HepG2 (cell line): ENCODE results near the gene SFMBT1. TPM values are rescaled to one million over a fixed set of nuclear protein-coding genes. Genes with fewer than 3 reads are reported as not detected.

Source experiments
- ATAC-seq: fragments of 200-7000 bp; cut with Tn5 transposase; 3 replicates; pipeline ENCODE4 v1.9.1; 2020; ENCODE audit warnings: mild to moderate bottlenecking, moderate library complexity
- BruUV-seq: library from RNA; stranded (reverse); fragments of 400-500 nt; replicated peaks from 2 replicates; lab custom pipeline; 2021; lab: Mats Ljungman, UMichigan
- CTCF ChIA-PET: fragments of 300-600 bp; formaldehyde crosslinking; extraction: SDS; loops from one replicate; lab custom pipeline; 2021; ENCODE audit warnings: low total read pairs, inconsistent platforms, low intra/inter-chr PET ratio; lab: Yijun Ruan, JAX
- POLR2A ChIA-PET: fragments of 350-600 bp; sonication (Branson Sonifier 250); formaldehyde crosslinking; loops from one replicate; lab custom pipeline; 2020; ENCODE audit warnings: antibody characterized with exemption, inconsistent platforms; lab: Yijun Ruan, JAX
- DNase-seq: peaks from one replicate; pipeline ENCODE4 v3.0.0-alpha.2; 2015; ENCODE audit warnings: low spot score
- FAIRE-seq: peaks from 3 replicates; lab custom pipeline; 2011; peaks lifted over from hg19 to GRCh38; lab: Jason Lieb, UNC
- H2AFZ ChIP-seq: one replicate; pipeline ENCODE4 v1.6.1; 2011; ENCODE audit warnings: low read length, inconsistent platforms
- H3K27ac ChIP-seq: fragments of 300-600 bp; 3 replicates; pipeline ENCODE4 v1.8.0; 2011; ENCODE audit warnings: mixed run types, mild to moderate bottlenecking, mixed read lengths, low read length, inconsistent platforms; ENCODE audit not compliant: insufficient read depth; ENCODE audit errors: extremely low read length
- H3K27me3 ChIP-seq, 2 experiments: fragments of 200-600 bp in 1 of 2; 2 replicates in 1 of 2; 3 replicates in 1 of 2; pipeline versions ENCODE4 v1.6.0 to v1.8.0; 2011; ENCODE audit warnings: low read length in 2 of 2, mild to moderate bottlenecking in 2 of 2, moderate library complexity in 2 of 2, inconsistent platforms in 1 of 2; ENCODE audit not compliant: insufficient read depth in 2 of 2, control insufficient read depth in 1 of 2
- H3K36me3 ChIP-seq, 2 experiments: fragments of 200-600 bp in 1 of 2; replicated peaks in 1 of 2; 2 replicates in 1 of 2; 3 replicates in 1 of 2; pipeline versions ENCODE4 v1.5.1 to v1.8.0; 2011; ENCODE audit warnings: low read length in 2 of 2, inconsistent platforms in 1 of 2; ENCODE audit not compliant: insufficient read depth in 2 of 2, control insufficient read depth in 1 of 2
- H3K4me1 ChIP-seq: 2 replicates; pipeline ENCODE4 v1.5.1; 2012; ENCODE audit warnings: low read length, inconsistent platforms; ENCODE audit not compliant: insufficient read depth
- H3K4me2 ChIP-seq: 2 replicates; pipeline ENCODE4 v1.6.0; 2011; ENCODE audit warnings: low read depth, low read length, inconsistent platforms
- H3K4me3 ChIP-seq, 3 experiments: fragments of 200-600 bp in 1 of 3; sonication (generic), shearing (Covaris generic) in 1 of 3; replicated peaks in 1 of 3; 2 replicates each; pipeline ENCODE4 v1.5.1; 2011 to 2016; ENCODE audit warnings: low read length in 3 of 3, inconsistent platforms in 2 of 3, low read depth in 2 of 3, mild to moderate bottlenecking in 2 of 3, control low read depth in 1 of 3, mixed read lengths in 1 of 3; ENCODE audit not compliant: insufficient read depth in 1 of 3
- H3K79me2 ChIP-seq: one replicate; pipeline ENCODE4 v1.6.1; 2011; ENCODE audit warnings: low read length, inconsistent platforms; ENCODE audit not compliant: insufficient read depth
- H3K9ac ChIP-seq: 2 replicates; pipeline ENCODE4 v1.6.0; 2011; ENCODE audit warnings: mild to moderate bottlenecking, low read depth, low read length, inconsistent platforms; ENCODE audit not compliant: insufficient read depth
- H3K9me3 ChIP-seq: 2 replicates; pipeline ENCODE4 v1.5.1; 2012; ENCODE audit warnings: mild to moderate bottlenecking, low read length
- H4K20me1 ChIP-seq: 2 replicates; pipeline ENCODE4 v1.6.0; 2011; ENCODE audit warnings: inconsistent platforms, mild to moderate bottlenecking, low read length, moderate library complexity; ENCODE audit not compliant: insufficient read depth
- NR2C2 ChIP-seq: sonication (generic); formaldehyde crosslinking; IDR thresholded peaks from 2 replicates; pipeline ENCODE4 v1.4.0; 2020; ENCODE audit warnings: missing genetic modification reagents, mild to moderate bottlenecking, moderate library complexity, borderline replicate concordance
- PRPF4 ChIP-seq: fragments of 200-400 bp; formaldehyde crosslinking; IDR thresholded peaks from 2 replicates; pipeline ENCODE4 v1.6.1; 2016; ENCODE audit warnings: low read length, low read depth; ENCODE audit not compliant: poor library complexity, severe bottlenecking
- PTBP1 ChIP-seq: fragments of 200-400 bp; formaldehyde crosslinking; IDR thresholded peaks from 2 replicates; pipeline ENCODE4 v1.6.1; 2018; ENCODE audit warnings: low read length, low read depth; ENCODE audit not compliant: poor library complexity, severe bottlenecking
- TRAFD1 ChIP-seq: sonication (generic); formaldehyde crosslinking; IDR thresholded peaks from 2 replicates; pipeline ENCODE4 v1.5.1; 2020; ENCODE audit warnings: missing genetic modification reagents, mild to moderate bottlenecking, borderline replicate concordance
- ZBTB40 ChIP-seq, 2 experiments: fragments of 450-650 bp in 1 of 2; sonication (generic) in 1 of 2; formaldehyde crosslinking in 1 of 2; IDR thresholded peaks; 2 replicates each; pipeline versions ENCODE4 v1.6.1 to v1.8.0; 2016 to 2022; ENCODE audit warnings: antibody characterized with exemption in 1 of 2, mild to moderate bottlenecking in 1 of 2, missing genetic modification reagents in 1 of 2
- ZNF263 ChIP-seq: sonication (generic); formaldehyde crosslinking; IDR thresholded peaks from 2 replicates; pipeline ENCODE4 v1.4.0; 2020; ENCODE audit warnings: missing genetic modification reagents
- ZNF557 ChIP-seq: sonication (generic); formaldehyde crosslinking; IDR thresholded peaks from 2 replicates; pipeline ENCODE4 v1.4.0; 2020; ENCODE audit warnings: missing genetic modification reagents
- ZNF569 ChIP-seq: sonication (generic); formaldehyde crosslinking; IDR thresholded peaks from 2 replicates; pipeline ENCODE4 v1.5.0; 2020; ENCODE audit warnings: mild to moderate bottlenecking, missing genetic modification reagents, moderate library complexity, borderline replicate concordance
- ZNF670 ChIP-seq: sonication (generic); formaldehyde crosslinking; IDR thresholded peaks from 2 replicates; pipeline ENCODE4 v1.8.0; 2022; ENCODE audit warnings: mild to moderate bottlenecking, missing genetic modification reagents, borderline replicate concordance
- WGBS: methylation state at CpG from one replicate; pipeline ENCODE4 v1.1.6; 2017; ENCODE audit warnings: low lambda C conversion rate; 5-methylcytosine and 5-hydroxymethylcytosine counted together
- in situ Hi-C: cut with HindIII; loops from 2 replicates; pipeline ENCODE4 v1.10.0; 2017; ENCODE audit warnings: low pct_unique_long_range_greater_than_20kb; ENCODE audit not compliant: extremely low pct_ligation_motif_present
- intact Hi-C: fragments of 100-400 bp; cut with micrococcal nuclease; formaldehyde crosslinking; loops from one replicate; pipeline ENCODE4 v1.10.0; 2022; ENCODE audit not compliant: unreplicated experiment
- polyA plus RNA-seq, 8 experiments: library from polyadenylated mRNA; depleted of rRNA in 3 of 8; stranded (reverse) in 7 of 8; unstranded in 1 of 8; fragments of >200 nt; fragmentation: Illumina TruSeq in 4 of 8; extraction: Trizol in 4 of 8; gene quantifications; 2 replicates each; pipeline versions ENCODE4 v1.2.1 to v1.2.3, GENCODE V29; 2011 to 2016; ENCODE audit warnings: low read depth in 4 of 8, missing spikeins in 1 of 8, mixed read lengths in 1 of 8; ENCODE audit not compliant: insufficient read depth in 1 of 8
- total RNA-seq, 5 experiments: library from RNA; depleted of rRNA; stranded (reverse); fragments of >200 nt; fragmentation: Illumina TruSeq; extraction: Trizol; gene quantifications; 2 replicates each; pipeline ENCODE4 v1.2.3, GENCODE V29; 2016; ENCODE audit warnings: low read depth in 1 of 5
- TF ChIP-seq, protein P1 (sequence below): sonication (generic); formaldehyde crosslinking; IDR thresholded peaks from 2 replicates; pipeline ENCODE4 v1.4.0; 2020; ENCODE audit warnings: missing genetic modification reagents

The SFMBT1 gene
- total and polyA plus RNA-seq, 2 of the 13 experiments (the other 11 are each of a cell fraction or from before 2014, with no cell fraction given): 3.8 to 12.8 TPM

DNA sequence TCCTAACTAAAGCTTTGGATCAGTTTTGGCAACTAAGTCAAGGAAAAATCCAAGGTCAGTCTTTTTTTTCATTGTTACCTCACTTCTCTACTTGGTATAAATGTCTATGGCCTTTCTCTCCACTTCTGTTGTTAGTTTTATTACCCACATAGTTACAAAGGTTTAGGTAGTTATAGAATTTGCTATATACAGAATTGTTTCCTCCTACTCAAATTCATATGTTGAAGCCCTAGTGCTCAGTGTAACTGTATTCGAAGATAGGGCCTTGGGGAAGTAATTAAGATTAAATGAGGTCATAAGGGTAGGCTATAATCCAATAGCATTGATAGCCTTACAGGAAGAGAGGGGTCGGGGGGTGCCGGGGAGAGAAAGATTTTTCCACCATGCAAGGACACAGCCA is 128.8 kb downstream of the SFMBT1 start (continued):
- TF ChIP-seq TRAFD1 (CRISPR knock-in tag) (no peak), ZNF670 (CRISPR knock-in tag) (no peak), ZNF263 (CRISPR knock-in tag) (no peak), ZNF569 (CRISPR knock-in tag) (no peak)

GRCh38 chr3:52915294-52915693 is 130.6 kb downstream of the SFMBT1 start:
- Histone ChIP-seq H3K79me2 (no peaks in the 10 kb centered on the region), H2AFZ (no peak overlapping the region), H3K9ac (no peak overlapping the region), H3K4me2 (no peak overlapping the region), H3K4me1 (no peaks in the 10 kb centered on the region), H3K36me3 (peaks cover 2 to 56% of the 10 kb centered on the region in 2 experiments; a peak in 4 of 5 replicates), H4K20me1 (no peaks in the 10 kb centered on the region), H3K9me3 (no peaks in the 10 kb centered on the region), H3K4me3 (no peak overlapping the region), H3K27ac (no peak overlapping the region), H3K27me3 (no peaks in the 10 kb centered on the region)
- ATAC-seq (no peak), FAIRE-seq (no peak), DNase-seq (no peak)
- BruUV-seq: no TSS peak
- POLR2A ChIA-PET: no interaction called here
- in situ Hi-C loops (no loop called here), intact Hi-C loops (no loop called here)
- CTCF ChIA-PET: no interaction called here
- TF ChIP-seq PTBP1 (no peak), ZNF557 (CRISPR knock-in tag) (no peak), PRPF4 (no peak), ZBTB40 (IDR thresholded peaks at IDR 0.05) (no peak), ZBTB40 (CRISPR knock-in tag; IDR thresholded peaks at IDR 0.05) (no peak), NR2C2 (CRISPR knock-in tag) (no peak)
- TF ChIP-seq, protein P1, sequence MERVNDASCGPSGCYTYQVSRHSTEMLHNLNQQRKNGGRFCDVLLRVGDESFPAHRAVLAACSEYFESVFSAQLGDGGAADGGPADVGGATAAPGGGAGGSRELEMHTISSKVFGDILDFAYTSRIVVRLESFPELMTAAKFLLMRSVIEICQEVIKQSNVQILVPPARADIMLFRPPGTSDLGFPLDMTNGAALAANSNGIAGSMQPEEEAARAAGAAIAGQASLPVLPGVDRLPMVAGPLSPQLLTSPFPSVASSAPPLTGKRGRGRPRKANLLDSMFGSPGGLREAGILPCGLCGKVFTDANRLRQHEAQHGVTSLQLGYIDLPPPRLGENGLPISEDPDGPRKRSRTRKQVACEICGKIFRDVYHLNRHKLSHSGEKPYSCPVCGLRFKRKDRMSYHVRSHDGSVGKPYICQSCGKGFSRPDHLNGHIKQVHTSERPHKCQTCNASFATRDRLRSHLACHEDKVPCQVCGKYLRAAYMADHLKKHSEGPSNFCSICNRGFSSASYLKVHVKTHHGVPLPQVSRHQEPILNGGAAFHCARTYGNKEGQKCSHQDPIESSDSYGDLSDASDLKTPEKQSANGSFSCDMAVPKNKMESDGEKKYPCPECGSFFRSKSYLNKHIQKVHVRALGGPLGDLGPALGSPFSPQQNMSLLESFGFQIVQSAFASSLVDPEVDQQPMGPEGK (CRISPR knock-in tag): no peak
- WGBS: 90% methylated on average over 6 of the region's 6 CpGs
